ENCODE data around the gene KLF17.

Gene KLF17

GRCh38 chr1:44157903-44158302 lies 39.3 kb downstream of the KLF17 start:
- no peak for DNase-seq

- no peak for DNase-seq
Measured at GRCh38 chr1:44158871-44159270, 40.2 kb downstream of the KLF17 start.

GRCh38 chr1:44161546-44161945 lies 42.9 kb downstream of the KLF17 start:
- DNase-seq = no peak

GRCh38 chr1:44168520-44169098 lies 50.0 kb downstream of the KLF17 start:
- no peak for DNase-seq

GRCh38 chr1:44170281-44170823 lies 51.7 kb downstream of the KLF17 start:
- no peak for DNase-seq

GRCh38 chr1:44174630-44175029 lies 56.0 kb downstream of the KLF17 start:
- no peak for DNase-seq
